Mammary epithelial cell (primary cell): ENCODE data around the gene CMTM5.

Experiments
- EZH2 ChIP-seq: IDR thresholded peaks from 2 replicates; pipeline ENCODE4 v1.6.1; 2012; ENCODE audit warnings: low read length, inconsistent platforms, borderline replicate concordance
- TF ChIP-seq, protein P1 (sequence below), 2 donors: IDR thresholded peaks in 1 of 2; conservative IDR thresholded peaks in 1 of 2; 2 replicates each; pipeline ENCODE4 v1.5.1; 2011 to 2012; ENCODE audit warnings: inconsistent platforms in 2 of 2, low read length in 2 of 2, mild to moderate bottlenecking in 2 of 2, control low read depth in 1 of 2, low read depth in 1 of 2; ENCODE audit not compliant: insufficient read depth in 1 of 2; ENCODE audit errors: extremely low read depth in 1 of 2

DNA sequence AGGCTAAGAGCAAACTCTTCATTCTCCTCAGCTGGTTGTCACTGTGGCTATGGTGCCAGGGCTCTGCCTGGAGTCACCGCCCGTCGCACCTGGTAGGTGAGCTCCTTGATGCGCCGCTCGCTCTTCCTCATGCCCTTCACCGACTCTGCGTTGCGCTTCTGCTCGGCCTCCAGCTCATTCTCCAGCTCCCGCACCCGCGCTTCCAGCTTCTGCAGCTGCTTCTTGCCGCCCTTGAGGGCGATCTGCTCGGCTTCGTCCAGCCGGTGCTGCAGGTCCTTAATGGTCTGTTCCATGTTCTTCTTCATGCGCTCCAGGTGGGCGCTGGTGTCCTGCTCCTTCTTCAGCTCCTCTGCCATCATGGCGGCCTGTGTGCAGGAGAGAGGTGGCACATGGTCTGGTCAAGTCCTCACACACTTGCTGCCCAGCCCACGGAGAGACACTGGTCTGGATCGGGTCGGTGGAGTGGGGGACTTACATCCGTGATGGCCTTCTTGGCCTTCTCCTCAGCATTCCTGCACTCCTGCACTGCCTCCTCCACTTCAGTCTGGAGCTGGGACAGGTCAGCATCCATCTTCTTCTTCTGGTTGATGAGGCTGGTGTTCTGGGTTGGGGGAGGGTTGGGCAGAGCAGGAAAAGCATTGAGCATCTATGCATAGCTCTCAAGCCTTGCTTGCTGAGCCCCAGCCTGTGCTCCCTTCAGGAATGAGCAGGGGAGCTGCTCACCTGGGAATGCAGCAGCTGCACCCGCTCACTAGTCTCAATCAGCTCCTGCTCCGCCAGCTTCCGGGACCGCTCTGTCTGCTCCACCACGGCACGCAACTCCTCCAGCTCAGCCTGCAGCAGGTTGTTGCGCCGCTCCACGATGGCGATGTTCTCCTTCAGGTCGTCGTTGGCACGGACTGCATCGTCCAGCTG is 38.3 kb downstream of the CMTM5 start:
- TF ChIP-seq, protein P1, sequence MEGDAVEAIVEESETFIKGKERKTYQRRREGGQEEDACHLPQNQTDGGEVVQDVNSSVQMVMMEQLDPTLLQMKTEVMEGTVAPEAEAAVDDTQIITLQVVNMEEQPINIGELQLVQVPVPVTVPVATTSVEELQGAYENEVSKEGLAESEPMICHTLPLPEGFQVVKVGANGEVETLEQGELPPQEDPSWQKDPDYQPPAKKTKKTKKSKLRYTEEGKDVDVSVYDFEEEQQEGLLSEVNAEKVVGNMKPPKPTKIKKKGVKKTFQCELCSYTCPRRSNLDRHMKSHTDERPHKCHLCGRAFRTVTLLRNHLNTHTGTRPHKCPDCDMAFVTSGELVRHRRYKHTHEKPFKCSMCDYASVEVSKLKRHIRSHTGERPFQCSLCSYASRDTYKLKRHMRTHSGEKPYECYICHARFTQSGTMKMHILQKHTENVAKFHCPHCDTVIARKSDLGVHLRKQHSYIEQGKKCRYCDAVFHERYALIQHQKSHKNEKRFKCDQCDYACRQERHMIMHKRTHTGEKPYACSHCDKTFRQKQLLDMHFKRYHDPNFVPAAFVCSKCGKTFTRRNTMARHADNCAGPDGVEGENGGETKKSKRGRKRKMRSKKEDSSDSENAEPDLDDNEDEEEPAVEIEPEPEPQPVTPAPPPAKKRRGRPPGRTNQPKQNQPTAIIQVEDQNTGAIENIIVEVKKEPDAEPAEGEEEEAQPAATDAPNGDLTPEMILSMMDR (conservative IDR thresholded peaks at IDR 0.05 in 1 of 2, IDR thresholded peaks at IDR 0.05 in 1 of 2; ENCODE audit: extremely low read depth in 1 of 2, insufficient read depth in 1 of 2, low read depth in 1 of 2, low read length in 2 of 2), result no peak
- no peak for TF ChIP-seq EZH2
